NCI-H146 (cell line): ENCODE results near the gene USP43.
"Not testable (repeated sequence)": the region's sequence is repeated elsewhere in the genome, so short reads cannot be mapped to it uniquely, and the experiment has no call there.

ENCODE experiments used
- DNase-seq: peaks from one replicate; lab custom pipeline; 2025; lab: John Stamatoyannopoulos, UW

Gene USP43

GRCh38 chr17:9644910-9645751 lies at the start of gene USP43:
Gene USP43, plus strand, starts transcription at chr17:9645517. Its CDS starts 116 bp downstream, at chr17:9645633.
- peak; percentile 90 for DNase-seq

GRCh38 chr17:9597638-9598037 lies 47.7 kb upstream of the USP43 start:
- not testable (repeated sequence) for DNase-seq

GRCh38 chr17:9598661-9599060 lies 46.7 kb upstream of the USP43 start:
- DNase-seq, result no peak

- not testable (repeated sequence) for DNase-seq
These were observed 40.7 kb upstream of the USP43 start for GRCh38 chr17:9604583-9604982.

GRCh38 chr17:9606453-9606852 lies 38.9 kb upstream of the USP43 start:
- no peak for DNase-seq

GRCh38 chr17:9607058-9607457 lies 38.3 kb upstream of the USP43 start:
- DNase-seq, result not testable (repeated sequence)

GRCh38 chr17:9611557-9611956 lies 33.8 kb upstream of the USP43 start:
- no peak for DNase-seq

GRCh38 chr17:9612006-9612405 lies 33.3 kb upstream of the USP43 start:
- no peak for DNase-seq

- DNase-seq, result no peak
These were observed 29.8 kb upstream of the USP43 start for GRCh38 chr17:9615486-9615885.

GRCh38 chr17:9622961-9623360 lies 22.4 kb upstream of the USP43 start:
- no peak for DNase-seq

- peak; percentile 26 for DNase-seq
These were observed 16.8 kb upstream of the USP43 start for GRCh38 chr17:9628509-9628908.

GRCh38 chr17:9632741-9633140 lies 12.6 kb upstream of the USP43 start:
- no peak for DNase-seq

- DNase-seq, result no peak
These were observed 10.0 kb upstream of the USP43 start for GRCh38 chr17:9635340-9635739.

- no peak for DNase-seq
These were observed 8.8 kb upstream of the USP43 start for GRCh38 chr17:9636501-9636900.

- DNase-seq, result not testable (repeated sequence)
These were observed 4.9 kb upstream of the USP43 start for GRCh38 chr17:9640388-9640787.

GRCh38 chr17:9643611-9644010 lies 1.7 kb upstream of the USP43 start:
- no peak for DNase-seq

- DNase-seq, result peak; percentile 70
These were observed 681 bp downstream of the USP43 start for GRCh38 chr17:9645851-9646545.

GRCh38 chr17:9646546-9646885 lies 1.2 kb downstream of the USP43 start:
- peak; percentile 45 for DNase-seq

GRCh38 chr17:9647014-9647413 lies 1.7 kb downstream of the USP43 start:
- peak; percentile 40 for DNase-seq

- no peak for DNase-seq
These were observed 3.3 kb downstream of the USP43 start for GRCh38 chr17:9648521-9649110.

- no peak for DNase-seq
These were observed 13.4 kb downstream of the USP43 start for GRCh38 chr17:9658593-9659211.

- DNase-seq, result no peak
These were observed 15.7 kb downstream of the USP43 start for GRCh38 chr17:9661027-9661426.

GRCh38 chr17:9663511-9663910 lies 18.2 kb downstream of the USP43 start:
- DNase-seq, result not testable (repeated sequence)
